ENCODE measurements around the gene TDO2. TPM values are rescaled to one million over a fixed set of nuclear protein-coding genes. Genes with fewer than 3 reads are reported as not detected.

Gene TDO2
- total RNA-seq, 1 experiment from 2014 or later: not detected

GRCh38 chr4:155950461-155950860, 47.0 kb downstream of the TDO2 start:
- POLR2A ChIA-PET: no interaction called here
- H3K27ac Mint-ChIP-seq (ENCODE audit: low read depth, unreplicated experiment): no peak overlapping the region
- no TSS peak for BruUV-seq (replicated peaks)

GRCh38 chr4:155952501-155952901, 49.0 kb downstream of the TDO2 start:
- Mint-ChIP-seq H3K4me1 (ENCODE audit: insufficient read depth, unreplicated experiment) (peaks cover 8% of the 10 kb centered on the region), H3K9me3 (ENCODE audit: unreplicated experiment) (no peaks in the 10 kb centered on the region), H3K36me3 (ENCODE audit: insufficient read depth, unreplicated experiment) (no peaks in the 10 kb centered on the region), H3K27ac (ENCODE audit: low read depth, unreplicated experiment) (peak overlapping the region; percentile 99), H3K27me3 (ENCODE audit: insufficient read depth, unreplicated experiment) (no peaks in the 10 kb centered on the region), H3K4me3 (ENCODE audit: unreplicated experiment) (peak overlapping the region; percentile 99)
- TF ChIP-seq CTCF (IDR thresholded peaks at IDR 0.05; ENCODE audit: unreplicated experiment): no peak
- BruUV-seq (replicated peaks): no TSS peak
- intact Hi-C loops (cut with micrococcal nuclease): loop anchor here (1.0 to 10.0 kb wide), 2 partner anchors 522 to 548 kb away; no protein-coding TSS in a partner anchor
- ChIA-PET CTCF (interaction anchor here (0.6 to 7.2 kb wide), 25 partner anchors 8 to 1116 kb away, joined by 3 to 139 read pairs (median 5); no protein-coding TSS in a partner anchor), POLR2A (interaction anchor here (0.8 to 3.6 kb wide), 7 partner anchors 143 to 937 kb away, joined by 3 to 45 read pairs (median 4); no protein-coding TSS in a partner anchor)
- DNase-seq (ENCODE audit: unreplicated experiment): no peak

More at GRCh38 chr4:155950461-155950860, 47.0 kb downstream of the TDO2 start:
- H3K9me3 Mint-ChIP-seq (ENCODE audit: unreplicated experiment): no peaks in the 10 kb centered on the region
- intact Hi-C loops (cut with micrococcal nuclease): loop anchor here (10.0 kb wide), 1 partner anchor 524 kb away; no protein-coding TSS in a partner anchor
- no peaks in the 10 kb centered on the region for H3K27me3 Mint-ChIP-seq (ENCODE audit: insufficient read depth, unreplicated experiment)
- DNase-seq (ENCODE audit: unreplicated experiment): no peak
- no peak overlapping the region for H3K4me3 Mint-ChIP-seq (ENCODE audit: unreplicated experiment)
- no peak for TF ChIP-seq CTCF (IDR thresholded peaks at IDR 0.05; ENCODE audit: unreplicated experiment)
- no peaks in the 10 kb centered on the region for H3K36me3 Mint-ChIP-seq (ENCODE audit: insufficient read depth, unreplicated experiment)
- CTCF ChIA-PET: interaction anchor here (0.6 to 7.2 kb wide), 3 partner anchors 141 to 1354 kb away, joined by 3 to 139 read pairs (median 4); no protein-coding TSS in a partner anchor
- peaks cover 8% of the 10 kb centered on the region for H3K4me1 Mint-ChIP-seq (ENCODE audit: insufficient read depth, unreplicated experiment)

- Mint-ChIP-seq H3K4me3 (ENCODE audit: unreplicated experiment) (peak within 1 kb of the TSS; percentile 99), H3K27me3 (ENCODE audit: insufficient read depth, unreplicated experiment) (no peaks in the 10 kb centered on the region), H3K36me3 (ENCODE audit: insufficient read depth, unreplicated experiment) (no peaks in the 10 kb centered on the region), H3K9me3 (ENCODE audit: unreplicated experiment) (no peaks in the 10 kb centered on the region), H3K4me1 (ENCODE audit: insufficient read depth, unreplicated experiment) (peaks cover 8% of the 10 kb centered on the region), H3K27ac (ENCODE audit: low read depth, unreplicated experiment) (peak within 1 kb of the TSS; percentile 99)
- intact Hi-C loops (cut with micrococcal nuclease): loop anchor here (1.0 to 10.0 kb wide), 3 partner anchors 143 to 521 kb away; no protein-coding TSS in a partner anchor
- POLR2A ChIA-PET: interaction anchor here (0.6 to 3.6 kb wide), 24 partner anchors 12 to 1510 kb away, joined by 3 to 45 read pairs (median 3); no protein-coding TSS in a partner anchor
- TF ChIP-seq CTCF (IDR thresholded peaks at IDR 0.05; ENCODE audit: unreplicated experiment): peak; percentile 38
- TSS peak; percentile 44 for BruUV-seq (replicated peaks)
- CTCF ChIA-PET: interaction anchor here (0.5 to 7.2 kb wide), 74 partner anchors 9 to 1878 kb away, joined by 3 to 139 read pairs (median 3); no protein-coding TSS in a partner anchor
- DNase-seq (ENCODE audit: unreplicated experiment): peak; percentile 85
Measured at GRCh38 chr4:155953151-155954117, 49.9 kb downstream of the TDO2 start, which contains the start of gene CTSO. Gene CTSO (minus strand): TSS chr4:155953866. CDS start chr4:155953847, 19 bp downstream.

Measured in MCF 10A (cell line).